Large intestine (tissue), 3 donors: Measurements from ENCODE around the gene HERC6. TPM values are rescaled to one million over a fixed set of nuclear protein-coding genes. Genes with fewer than 3 reads are reported as not detected.

Experiments
- DNase-seq, 2 donors: peaks; one replicate each; pipeline versions ENCODE4 v3.0.0 to v3.0.0-alpha.2; 2013
- H3K27ac ChIP-seq: one replicate; pipeline ENCODE4 v1.5.1; 2013; ENCODE audit warnings: low read length
- H3K27me3 ChIP-seq: 2 replicates; pipeline ENCODE4 v1.6.1; 2013; ENCODE audit warnings: low read length; ENCODE audit not compliant: control insufficient read depth, insufficient read depth
- H3K36me3 ChIP-seq: 2 replicates; pipeline ENCODE4 v1.6.1; 2013; ENCODE audit warnings: low read length; ENCODE audit not compliant: control insufficient read depth, insufficient read depth
- H3K4me1 ChIP-seq: one replicate; pipeline ENCODE4 v1.6.1; 2013; ENCODE audit warnings: low read length; ENCODE audit not compliant: control insufficient read depth, insufficient read depth
- H3K4me3 ChIP-seq: one replicate; pipeline ENCODE4 v1.5.1; 2013; ENCODE audit warnings: low read length
- H3K9me3 ChIP-seq: one replicate; pipeline ENCODE4 v1.6.1; 2013; ENCODE audit warnings: mild to moderate bottlenecking, low read depth, low read length, moderate library complexity; ENCODE audit not compliant: control insufficient read depth
- WGBS: methylation state at CpG from one replicate; pipeline ENCODE4 v1.1.5; 2013; ENCODE audit warnings: low lambda C conversion rate; ENCODE audit not compliant: insufficient coverage; 5-methylcytosine and 5-hydroxymethylcytosine counted together
- polyA plus RNA-seq: library from polyadenylated mRNA; unstranded; fragments of 120-200 nt; gene quantifications from one replicate; pipeline ENCODE4 v1.2.1, GENCODE V29; 2013

Gene HERC6
- polyA plus RNA-seq, 1 donor = 10.8 TPM

DNA sequence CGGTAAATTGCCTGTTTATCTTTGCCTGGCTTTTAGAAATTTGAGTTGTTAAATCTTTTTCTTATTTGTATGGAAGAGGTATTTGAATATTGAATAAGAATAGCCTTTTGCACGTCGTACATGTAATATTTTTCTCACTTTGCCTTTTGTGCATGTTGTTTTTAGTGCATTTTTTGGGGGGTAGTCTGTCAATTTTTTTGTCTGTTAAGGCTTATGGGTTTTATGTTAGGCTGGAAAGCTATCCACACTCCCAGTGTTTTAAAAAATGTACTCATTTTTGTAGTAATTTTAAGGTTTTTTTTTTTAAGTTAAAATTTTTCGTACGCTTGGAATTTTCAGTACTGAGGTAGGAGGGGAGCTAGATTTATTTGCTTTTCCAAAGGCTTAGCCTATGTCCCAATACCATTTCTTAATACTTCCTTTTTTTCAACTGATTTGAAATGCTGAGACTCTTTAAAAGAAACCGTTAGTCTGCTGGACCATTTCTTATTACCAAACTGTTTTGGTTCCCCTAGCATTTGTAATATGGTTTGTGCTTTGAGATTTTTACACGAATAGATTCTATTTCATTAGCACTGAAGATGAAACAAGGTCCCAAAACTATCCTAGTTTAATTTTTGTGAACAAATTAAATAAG lies 79.6 kb downstream of the HERC6 start:
- no peak overlapping the region for H3K4me3 ChIP-seq
- H3K9me3 ChIP-seq = no peaks in the 10 kb centered on the region
- DNase-seq = no peak
- no peak overlapping the region for H3K27ac ChIP-seq
- peaks cover 2% of the 10 kb centered on the region for H3K4me1 ChIP-seq
- peaks cover 20% of the 10 kb centered on the region for H3K27me3 ChIP-seq
- 46% methylated on average over 6 of the region's 7 CpGs for whole genome bisulfite sequencing
- H3K36me3 ChIP-seq = no peaks in the 10 kb centered on the region

DNA sequence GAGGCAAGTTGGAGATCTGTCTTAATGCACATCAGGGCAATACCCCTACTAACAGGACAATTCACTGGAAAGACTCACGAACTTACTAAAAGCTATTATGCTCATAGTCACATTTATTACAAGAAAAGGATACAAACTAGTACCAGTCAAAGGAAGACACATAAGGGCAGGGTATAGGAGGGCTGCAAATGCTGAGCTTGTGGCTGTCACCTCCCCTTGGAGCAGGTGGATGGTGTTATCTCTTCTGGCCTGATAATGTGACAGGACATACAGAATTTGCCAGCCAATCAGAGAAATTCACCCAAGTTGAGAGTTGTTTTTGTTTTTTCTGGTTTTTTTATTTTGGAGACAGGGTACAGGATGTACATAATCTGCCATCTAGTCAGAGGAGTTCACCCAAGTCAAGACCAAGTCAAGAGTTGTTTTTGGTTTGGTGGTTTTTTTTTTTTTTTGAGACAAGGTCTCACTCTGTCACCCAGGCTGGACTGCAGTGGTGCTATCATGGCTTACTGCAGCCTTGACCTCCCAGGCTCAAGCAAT lies 87.1 kb downstream of the HERC6 start:
- H3K36me3 ChIP-seq = no peaks in the 10 kb centered on the region
- WGBS = no CpG with 5 or more reads among the region's 1 CpG
- no peak for DNase-seq

DNA sequence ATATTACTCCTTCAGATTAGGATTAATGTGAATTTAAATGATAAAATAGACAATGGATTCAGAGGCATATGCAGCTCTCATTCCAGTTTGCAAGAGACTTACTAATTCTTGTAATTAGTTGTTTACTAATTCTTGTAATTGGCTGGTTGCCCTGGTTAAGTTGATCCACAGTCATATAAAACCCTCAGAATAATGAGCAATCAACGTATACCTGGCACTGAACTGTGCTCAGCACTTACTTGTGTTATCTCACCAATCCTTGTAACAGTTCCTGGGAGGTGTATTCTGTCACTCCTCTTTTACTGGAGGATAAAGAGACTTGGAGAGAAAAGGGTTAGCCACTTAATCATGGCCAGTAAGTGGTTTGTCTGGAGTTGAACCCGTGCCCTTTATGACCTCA lies 88.7 kb downstream of the HERC6 start:
- WGBS = no CpG with 5 or more reads among the region's 2 CpGs

More for the DNA sequence above, 87.1 kb downstream of the HERC6 start:
- H3K9me3 ChIP-seq = no peaks in the 10 kb centered on the region
- H3K27me3 ChIP-seq = no peaks in the 10 kb centered on the region
- H3K4me3 ChIP-seq = no peak overlapping the region
- no peak overlapping the region for H3K27ac ChIP-seq
- H3K4me1 ChIP-seq = no peaks in the 10 kb centered on the region

GRCh38 chr4:88477229-88477860 lies 98.7 kb downstream of the HERC6 start:
- no peaks in the 10 kb centered on the region for H3K4me1 ChIP-seq
- no peaks in the 10 kb centered on the region for H3K27me3 ChIP-seq
- H3K36me3 ChIP-seq = no peaks in the 10 kb centered on the region
- no peak overlapping the region for H3K27ac ChIP-seq
- no peak overlapping the region for H3K4me3 ChIP-seq
- DNase-seq = no peak
- H3K9me3 ChIP-seq = no peaks in the 10 kb centered on the region
- WGBS = no CpG with 5 or more reads among the region's 5 CpGs

More for the DNA sequence above, 88.7 kb downstream of the HERC6 start:
- H3K4me3 ChIP-seq = no peak overlapping the region
- no peaks in the 10 kb centered on the region for H3K36me3 ChIP-seq
- H3K27me3 ChIP-seq = no peaks in the 10 kb centered on the region
- H3K9me3 ChIP-seq = no peaks in the 10 kb centered on the region
- DNase-seq = no peak
- no peaks in the 10 kb centered on the region for H3K4me1 ChIP-seq
- no peak overlapping the region for H3K27ac ChIP-seq

- H3K9me3 ChIP-seq = no peaks in the 10 kb centered on the region
- no CpG with 5 or more reads among the region's 2 CpGs for WGBS
- no peak overlapping the region for H3K4me3 ChIP-seq
- H3K4me1 ChIP-seq = no peaks in the 10 kb centered on the region
- H3K27me3 ChIP-seq = no peaks in the 10 kb centered on the region
- no peak for DNase-seq
- no peak overlapping the region for H3K27ac ChIP-seq
- no peaks in the 10 kb centered on the region for H3K36me3 ChIP-seq
Measured at GRCh38 chr4:88478247-88478646, 99.6 kb downstream of the HERC6 start.

- DNase-seq = no peak
- Histone ChIP-seq H3K4me1 (no peaks in the 10 kb centered on the region), H3K9me3 (no peaks in the 10 kb centered on the region), H3K4me3 (no peak overlapping the region), H3K27ac (no peak overlapping the region), H3K36me3 (no peaks in the 10 kb centered on the region), H3K27me3 (no peaks in the 10 kb centered on the region)
- no CpG with 5 or more reads among the region's 1 CpG for WGBS
Measured at GRCh38 chr4:88481537-88481936, 102.9 kb downstream of the HERC6 start.

DNA sequence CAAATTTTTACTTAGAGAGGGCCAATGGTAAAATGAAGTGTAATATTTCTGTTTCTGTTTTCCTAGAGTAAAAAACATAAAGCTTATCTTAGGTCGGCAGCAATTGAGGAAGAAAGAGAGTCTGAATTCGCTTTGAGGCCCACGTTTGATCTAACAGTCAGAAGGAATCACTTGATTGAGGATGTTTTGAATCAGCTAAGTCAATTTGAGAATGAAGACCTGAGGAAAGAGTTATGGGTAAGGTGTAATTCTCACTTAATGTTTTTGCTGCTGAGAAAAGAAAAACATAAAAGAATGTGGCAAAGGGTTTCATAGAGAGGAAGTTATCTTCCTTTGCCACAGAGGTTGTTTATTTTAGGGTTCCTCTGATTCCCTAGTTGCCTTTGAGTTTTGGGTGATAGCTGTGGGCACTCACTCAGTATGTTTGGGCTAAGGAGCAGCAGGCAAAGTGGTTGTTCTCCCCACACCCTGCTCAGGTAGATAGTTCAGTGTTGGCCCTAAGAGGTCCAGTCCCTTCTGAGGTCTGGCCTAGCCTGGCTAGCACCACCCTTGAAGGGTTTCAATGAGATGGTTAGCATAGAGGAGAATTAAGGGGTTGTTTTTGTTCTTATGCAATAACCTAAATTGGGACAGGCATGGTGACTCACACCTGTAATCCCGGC lies 110.6 kb downstream of the HERC6 start:
- Histone ChIP-seq H3K4me1 (no peaks in the 10 kb centered on the region), H3K27me3 (no peaks in the 10 kb centered on the region), H3K9me3 (no peaks in the 10 kb centered on the region), H3K27ac (no peak overlapping the region), H3K4me3 (no peak overlapping the region), H3K36me3 (no peaks in the 10 kb centered on the region)
- 50% methylated on average over 3 of the region's 4 CpGs for WGBS
- no peak for DNase-seq

Other genes starting within 250 kb of the HERC6 start
- gene ABCG2, start 220.2 kb upstream of the HERC6 start, polyA plus RNA-seq = 5.7 TPM
- gene PPM1K, start 94.3 kb upstream of the HERC6 start, polyA plus RNA-seq = 9.4 TPM
- gene HERC5, start 78.3 kb downstream of the HERC6 start, polyA plus RNA-seq = 2.7 TPM
- gene PYURF, start 144.9 kb downstream of the HERC6 start, polyA plus RNA-seq = 107 TPM
- gene HERC3, start 213.6 kb downstream of the HERC6 start, polyA plus RNA-seq = 15.1 TPM